Neural cell (in vitro differentiated cells): Measurements from ENCODE around the gene TBC1D5. TPM values are rescaled to one million over a fixed set of nuclear protein-coding genes. Genes with fewer than 3 reads are reported as not detected.
"Not testable (repeated sequence)": the region's sequence is repeated elsewhere in the genome, so short reads cannot be mapped to it uniquely, and the experiment has no call there.

ENCODE experiments used
- H2AFZ ChIP-seq: fragments of 200-600, 300-800 bp; sonication (generic), shearing (Covaris generic); 2 replicates; pipeline ENCODE4 v1.6.0; 2014; ENCODE audit warnings: low read depth, mild to moderate bottlenecking, antibody characterized with exemption, low read length, moderate library complexity
- H3F3A ChIP-seq: fragments of 200-600 bp; shearing (Covaris generic); 2 replicates; pipeline ENCODE4 v1.6.1; 2016; ENCODE audit warnings: mild to moderate bottlenecking, moderate library complexity, mixed read lengths, antibody characterized with exemption, low read length; ENCODE audit not compliant: insufficient read depth, poor library complexity, severe bottlenecking
- H3K27ac ChIP-seq: fragments of 200-600, 300-800 bp; sonication (generic), shearing (Covaris generic); 2 replicates; pipeline ENCODE4 v1.5.1; 2014; ENCODE audit warnings: mild to moderate bottlenecking, low read length, moderate library complexity
- H3K27me3 ChIP-seq: fragments of 300-800, 200-600 bp; sonication (generic), shearing (Covaris generic); 2 replicates; pipeline ENCODE4 v1.6.0; 2014; ENCODE audit warnings: mild to moderate bottlenecking, low read depth, low read length, moderate library complexity; ENCODE audit not compliant: insufficient read depth
- H3K36me3 ChIP-seq: fragments of 300-800, 200-600 bp; sonication (generic), shearing (Covaris generic); 2 replicates; pipeline ENCODE4 v1.5.1; 2014; ENCODE audit warnings: mild to moderate bottlenecking, antibody characterized with exemption, low read length, moderate library complexity; ENCODE audit not compliant: insufficient read depth
- H3K4me2 ChIP-seq: fragments of 300-800, 200-600 bp; sonication (generic), shearing (Covaris generic); 2 replicates; pipeline ENCODE4 v1.6.0; 2014; ENCODE audit warnings: mild to moderate bottlenecking, low read length
- H3K4me3 ChIP-seq: fragments of 300-800, 200-600 bp; sonication (generic), shearing (Covaris generic); 2 replicates; pipeline ENCODE4 v1.5.1; 2014; ENCODE audit warnings: mild to moderate bottlenecking, low read length, moderate library complexity
- H3K79me2 ChIP-seq: fragments of 200-600 bp; shearing (Covaris generic); replicated peaks from 2 replicates; pipeline ENCODE4 v1.6.0; 2014; ENCODE audit warnings: mild to moderate bottlenecking, low read length, moderate library complexity; ENCODE audit not compliant: insufficient read depth
- H3K9ac ChIP-seq: fragments of 300-800, 200-600 bp; sonication (generic), shearing (Covaris generic); 2 replicates; pipeline ENCODE4 v1.6.1; 2016; ENCODE audit warnings: mild to moderate bottlenecking, low read length, mixed read lengths
- H3K9me2 ChIP-seq: fragments of 200-600 bp; shearing (Covaris generic); 2 replicates; pipeline ENCODE4 v1.6.1; 2016; ENCODE audit warnings: mild to moderate bottlenecking, low read length, mixed read lengths; ENCODE audit not compliant: insufficient read depth
- H3K9me3 ChIP-seq: fragments of 200-600, 300-800 bp; sonication (generic), shearing (Covaris generic); 2 replicates; pipeline ENCODE4 v1.6.1; 2016; ENCODE audit warnings: mild to moderate bottlenecking, mixed run types, low read length, moderate library complexity, mixed read lengths
- H4K20me1 ChIP-seq: fragments of 200-600 bp; shearing (Covaris generic); 2 replicates; pipeline ENCODE4 v1.6.1; 2016; ENCODE audit warnings: mild to moderate bottlenecking, mixed run types; ENCODE audit not compliant: insufficient read depth
- CTCF ChIP-seq: fragments of 450-650 bp; IDR thresholded peaks from 2 replicates; pipeline ENCODE4 v1.5.1; 2014; ENCODE audit warnings: antibody characterized with exemption, mild to moderate bottlenecking, moderate library complexity; ENCODE audit not compliant: poor library complexity, severe bottlenecking
- EP300 ChIP-seq: fragments of 450-650 bp; conservative IDR thresholded peaks from 2 replicates; pipeline ENCODE4 v1.6.1; 2014; ENCODE audit warnings: antibody characterized with exemption, mild to moderate bottlenecking, moderate library complexity; ENCODE audit not compliant: poor library complexity, severe bottlenecking
- EZH2 ChIP-seq: fragments of 200-600, 300-800 bp; shearing (Covaris generic), sonication (generic); IDR thresholded peaks from 2 replicates; pipeline ENCODE4 v1.6.1; 2014; ENCODE audit warnings: antibody characterized with exemption, low read length, borderline replicate concordance, mild to moderate bottlenecking; ENCODE audit not compliant: insufficient read depth, poor library complexity, severe bottlenecking
- MXI1 ChIP-seq: fragments of 450-650 bp; conservative IDR thresholded peaks from 2 replicates; pipeline ENCODE4 v1.6.1; 2014; ENCODE audit warnings: antibody characterized with exemption, mild to moderate bottlenecking; ENCODE audit not compliant: poor library complexity, severe bottlenecking
- RAD21 ChIP-seq: fragments of 450-650 bp; conservative IDR thresholded peaks from 2 replicates; pipeline ENCODE4 v1.6.1; 2014; ENCODE audit warnings: antibody characterized with exemption, mild to moderate bottlenecking, moderate library complexity
- SMC3 ChIP-seq: fragments of 450-650 bp; conservative IDR thresholded peaks from 2 replicates; pipeline ENCODE4 v1.6.1; 2014; ENCODE audit warnings: antibody characterized with exemption, mild to moderate bottlenecking, moderate library complexity; ENCODE audit not compliant: poor library complexity
- TAF1 ChIP-seq: IDR thresholded peaks from 2 replicates; pipeline ENCODE4 v1.6.1; 2012; ENCODE audit warnings: low read depth
- polyA plus RNA-seq: library from polyadenylated mRNA; depleted of rRNA; stranded (reverse); fragments of >200 nt; gene quantifications from 2 replicates; pipeline ENCODE4 v1.2.3, GENCODE V29; 2014

The TBC1D5 gene
- polyA plus RNA-seq, 1 donor from 2014 or later: 28.3 TPM

- not testable (repeated sequence) for H3K4me2 ChIP-seq, H3K9me2 ChIP-seq, H3K79me2 ChIP-seq, H4K20me1 ChIP-seq, H3F3A ChIP-seq, H3K27ac ChIP-seq, H3K4me3 ChIP-seq, H3K9me3 ChIP-seq, H3K36me3 ChIP-seq, H3K27me3 ChIP-seq, H2AFZ ChIP-seq, H3K9ac ChIP-seq
Observed at GRCh38 chr3:17693670-17693999, 48.8 kb downstream of the TBC1D5 start.

GRCh38 chr3:17692846-17693669, 49.4 kb downstream of the TBC1D5 start:
- H2AFZ ChIP-seq, H4K20me1 ChIP-seq, H3K9me2 ChIP-seq, H3K4me3 ChIP-seq, H3K4me2 ChIP-seq, H3K79me2 ChIP-seq, H3K9me3 ChIP-seq, H3K9ac ChIP-seq, H3K27ac ChIP-seq, H3K36me3 ChIP-seq, H3K27me3 ChIP-seq, H3F3A ChIP-seq: not testable (repeated sequence)

GRCh38 chr3:17687566-17687965, 54.9 kb downstream of the TBC1D5 start:
- H3K27ac ChIP-seq: no peak overlapping the region
- no peaks in the 10 kb centered on the region for H3K36me3 ChIP-seq
- H3K9ac ChIP-seq: no peak overlapping the region
- H3F3A ChIP-seq: no peaks in the 10 kb centered on the region
- no peaks in the 10 kb centered on the region for H3K79me2 ChIP-seq
- no peak overlapping the region for H3K4me2 ChIP-seq
- H3K4me3 ChIP-seq: no peak overlapping the region
- H4K20me1 ChIP-seq: no peaks in the 10 kb centered on the region
- H3K9me3 ChIP-seq: no peaks in the 10 kb centered on the region
- no peak for TF ChIP-seq TAF1
- no peak for TF ChIP-seq EP300
- TF ChIP-seq RAD21: no peak
- no peak overlapping the region for H2AFZ ChIP-seq
- no peaks in the 10 kb centered on the region for H3K9me2 ChIP-seq
- H3K27me3 ChIP-seq: no peaks in the 10 kb centered on the region

GRCh38 chr3:17686613-17687012, 55.8 kb downstream of the TBC1D5 start:
- H3K27me3 ChIP-seq: no peaks in the 10 kb centered on the region
- H3K4me2 ChIP-seq: no peak overlapping the region
- no peaks in the 10 kb centered on the region for H4K20me1 ChIP-seq
- no peak overlapping the region for H3K4me3 ChIP-seq
- TF ChIP-seq MXI1 (no peak), EZH2 (no peak), CTCF (peak; percentile 27), SMC3 (no peak)
- H3K27ac ChIP-seq: no peak overlapping the region
- no peaks in the 10 kb centered on the region for H3K9me3 ChIP-seq
- H3K9ac ChIP-seq: no peak overlapping the region
- H3K9me2 ChIP-seq: no peaks in the 10 kb centered on the region
- no peaks in the 10 kb centered on the region for H3K79me2 ChIP-seq
- H2AFZ ChIP-seq: no peak overlapping the region
- H3F3A ChIP-seq: no peaks in the 10 kb centered on the region
- no peaks in the 10 kb centered on the region for H3K36me3 ChIP-seq
